ENCODE measurements around the gene TBL1X. TPM values are rescaled to one million over a fixed set of nuclear protein-coding genes. Genes with fewer than 3 reads are reported as not detected.
"Not testable (repeated sequence)": the region's sequence is repeated elsewhere in the genome, so short reads cannot be mapped to it uniquely, and the experiment has no call there.

TBL1X gene
- total RNA-seq, 1 donor from 2014 or later: 6.3 TPM

DNA sequence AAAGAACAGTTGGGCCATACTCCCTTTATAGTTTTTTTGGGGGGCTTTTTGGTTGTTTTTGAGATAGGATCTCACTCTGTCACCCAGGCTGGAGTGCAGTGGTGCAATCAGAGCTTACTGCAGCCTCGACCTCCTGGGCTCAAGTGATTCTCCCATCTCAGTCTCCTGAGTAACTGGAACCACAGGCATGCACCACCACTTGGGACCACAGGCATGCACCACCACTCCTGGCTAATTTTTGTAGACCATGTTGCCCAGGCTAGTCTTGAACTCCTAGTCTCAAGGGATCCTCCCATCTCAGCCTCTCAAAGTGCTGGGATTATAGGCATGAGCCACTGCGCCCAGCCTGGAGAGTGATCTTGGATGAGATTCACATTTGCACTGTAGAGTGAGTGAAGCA is 29.8 kb upstream of the TBL1X start:
- not testable (repeated sequence) for H3K4me1 ChIP-seq (ENCODE audit: control insufficient read depth in 3 of 3, insufficient read depth in 3 of 3, low read length in 3 of 3); H3K9ac ChIP-seq (ENCODE audit: low read depth in 1 of 3, low read length in 3 of 3); H3K27me3 ChIP-seq (ENCODE audit: control insufficient read depth in 3 of 3, insufficient read depth in 3 of 3, low read length in 3 of 3); H3K36me3 ChIP-seq (ENCODE audit: control insufficient read depth in 3 of 3, insufficient read depth in 3 of 3, low read length in 3 of 3); H3K4me3 ChIP-seq (ENCODE audit: low read length in 3 of 3); H3K27ac ChIP-seq (ENCODE audit: low read depth, low read length); H3K9me3 ChIP-seq (ENCODE audit: control insufficient read depth in 3 of 3, low read length in 3 of 3)

- no peak overlapping the region for H3K9ac ChIP-seq (ENCODE audit: low read depth in 1 of 3, low read length in 3 of 3)
- H3K27ac ChIP-seq (ENCODE audit: low read depth, low read length): no peak overlapping the region
- H3K27me3 ChIP-seq (ENCODE audit: control insufficient read depth in 3 of 3, insufficient read depth in 3 of 3, low read length in 3 of 3): no peaks in the 10 kb centered on the region
- no peaks in the 10 kb centered on the region for H3K9me3 ChIP-seq (ENCODE audit: control insufficient read depth in 3 of 3, low read length in 3 of 3)
- H3K4me1 ChIP-seq (ENCODE audit: control insufficient read depth in 3 of 3, insufficient read depth in 3 of 3, low read length in 3 of 3): no peaks in the 10 kb centered on the region
- H3K36me3 ChIP-seq (ENCODE audit: control insufficient read depth in 3 of 3, insufficient read depth in 3 of 3, low read length in 3 of 3): no peaks in the 10 kb centered on the region
- no peak overlapping the region for H3K4me3 ChIP-seq (ENCODE audit: low read length in 3 of 3)
These were observed 28.0 kb upstream of the TBL1X start for GRCh38 chrX:9436812-9437211.

DNA sequence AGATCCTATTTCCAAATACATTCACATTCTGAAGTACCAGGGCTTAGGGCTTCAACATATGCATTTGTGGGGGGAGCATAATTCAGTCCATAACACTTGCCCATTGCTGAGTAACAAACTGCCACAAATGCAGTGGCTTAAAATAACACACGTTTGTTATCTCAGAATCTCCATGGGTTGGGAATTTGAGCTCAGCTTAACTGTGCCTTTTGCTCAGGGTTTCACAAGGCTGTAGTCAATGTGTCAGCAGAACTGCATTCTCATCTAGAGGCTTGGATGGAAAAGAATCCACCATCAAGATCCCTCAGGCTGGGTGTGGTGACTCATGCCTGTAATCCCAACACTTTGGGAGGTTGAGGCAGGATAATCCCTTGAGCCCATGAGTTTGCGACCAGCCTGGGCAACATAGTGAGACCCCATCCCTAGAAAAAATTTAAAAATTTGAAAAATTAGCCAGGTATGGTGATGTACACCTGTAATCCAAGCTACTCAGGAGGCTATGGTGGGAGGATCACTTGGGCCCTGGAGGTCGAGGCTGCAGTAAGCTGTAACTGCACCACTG is 25.8 kb upstream of the TBL1X start:
- no peaks in the 10 kb centered on the region for H3K9me3 ChIP-seq (ENCODE audit: control insufficient read depth in 3 of 3, low read length in 3 of 3)
- no peaks in the 10 kb centered on the region for H3K27me3 ChIP-seq (ENCODE audit: control insufficient read depth in 3 of 3, insufficient read depth in 3 of 3, low read length in 3 of 3)
- no peak overlapping the region for H3K4me3 ChIP-seq (ENCODE audit: low read length in 3 of 3)
- H3K36me3 ChIP-seq (ENCODE audit: control insufficient read depth in 3 of 3, insufficient read depth in 3 of 3, low read length in 3 of 3): no peaks in the 10 kb centered on the region
- H3K9ac ChIP-seq (ENCODE audit: low read depth in 1 of 3, low read length in 3 of 3): no peak overlapping the region
- no peak overlapping the region for H3K27ac ChIP-seq (ENCODE audit: low read depth, low read length)
- no peaks in the 10 kb centered on the region for H3K4me1 ChIP-seq (ENCODE audit: control insufficient read depth in 3 of 3, insufficient read depth in 3 of 3, low read length in 3 of 3)

DNA sequence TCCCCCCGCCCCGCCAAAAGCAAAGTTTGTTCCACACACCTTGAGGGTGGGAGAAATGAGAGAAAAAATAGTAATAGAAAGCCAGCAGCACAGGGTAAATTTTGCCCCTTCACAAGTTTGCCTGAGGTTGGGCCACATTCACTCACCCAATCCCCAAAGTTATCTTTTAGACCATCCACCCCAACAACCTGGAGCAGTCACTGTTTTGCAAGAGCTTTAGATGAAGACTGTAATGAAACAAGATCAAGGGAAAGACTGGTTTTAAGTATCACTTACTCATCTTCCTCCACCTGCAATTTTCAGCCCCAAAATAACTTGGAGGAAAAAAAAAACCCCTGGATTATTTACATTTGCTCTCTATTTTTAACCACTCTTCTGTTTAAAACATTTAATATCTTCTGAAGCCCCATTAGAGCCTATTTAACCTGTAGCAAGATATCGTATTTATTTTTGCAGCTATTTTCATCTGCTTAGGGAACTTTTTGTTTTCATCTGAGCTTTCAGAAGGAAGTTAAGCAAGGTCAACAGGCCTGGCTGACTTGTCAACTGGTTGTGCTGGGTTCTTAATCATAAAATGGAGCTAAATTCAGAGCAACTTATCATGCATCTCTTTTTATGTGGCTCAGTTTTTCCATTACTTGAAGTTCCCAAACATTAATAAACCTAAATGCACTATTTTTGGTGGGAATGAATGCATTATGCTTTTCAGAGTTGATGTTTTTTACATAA is 24.6 kb upstream of the TBL1X start:
- no peaks in the 10 kb centered on the region for H3K36me3 ChIP-seq (ENCODE audit: control insufficient read depth in 3 of 3, insufficient read depth in 3 of 3, low read length in 3 of 3)
- no peak overlapping the region for H3K27ac ChIP-seq (ENCODE audit: low read depth, low read length)
- H3K4me3 ChIP-seq (ENCODE audit: low read length in 3 of 3): no peak overlapping the region
- no peaks in the 10 kb centered on the region for H3K27me3 ChIP-seq (ENCODE audit: control insufficient read depth in 3 of 3, insufficient read depth in 3 of 3, low read length in 3 of 3)
- no peaks in the 10 kb centered on the region for H3K9me3 ChIP-seq (ENCODE audit: control insufficient read depth in 3 of 3, low read length in 3 of 3)
- H3K9ac ChIP-seq (ENCODE audit: low read depth in 1 of 3, low read length in 3 of 3): no peak overlapping the region
- H3K4me1 ChIP-seq (ENCODE audit: control insufficient read depth in 3 of 3, insufficient read depth in 3 of 3, low read length in 3 of 3): no peaks in the 10 kb centered on the region

DNA sequence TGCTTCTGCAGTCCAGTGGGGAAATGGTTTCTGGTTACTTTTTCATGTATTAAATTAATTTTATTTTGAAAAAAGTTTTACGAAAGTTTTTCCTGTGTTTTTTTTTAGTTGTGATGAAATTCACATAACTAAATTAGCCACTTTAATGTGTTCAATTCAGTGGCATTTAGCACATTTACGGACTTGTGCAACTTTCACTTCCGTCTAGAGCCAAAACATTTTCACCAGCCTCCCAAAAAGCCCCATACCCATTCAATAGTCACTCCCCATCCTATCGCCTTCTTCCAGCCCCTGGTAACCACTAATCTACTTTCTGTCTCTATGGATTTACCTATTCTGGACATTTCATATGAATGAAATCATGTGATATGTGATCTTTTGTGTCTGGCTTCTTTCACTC is 22.8 kb upstream of the TBL1X start:
- Histone ChIP-seq H3K4me1 (ENCODE audit: control insufficient read depth in 3 of 3, insufficient read depth in 3 of 3, low read length in 3 of 3) (no peaks in the 10 kb centered on the region), H3K9ac (ENCODE audit: low read depth in 1 of 3, low read length in 3 of 3) (no peak overlapping the region), H3K36me3 (ENCODE audit: control insufficient read depth in 3 of 3, insufficient read depth in 3 of 3, low read length in 3 of 3) (no peaks in the 10 kb centered on the region), H3K27me3 (ENCODE audit: control insufficient read depth in 3 of 3, insufficient read depth in 3 of 3, low read length in 3 of 3) (no peaks in the 10 kb centered on the region), H3K4me3 (ENCODE audit: low read length in 3 of 3) (no peak overlapping the region), H3K9me3 (ENCODE audit: control insufficient read depth in 3 of 3, low read length in 3 of 3) (no peaks in the 10 kb centered on the region), H3K27ac (ENCODE audit: low read depth, low read length) (no peak overlapping the region)

GRCh38 chrX:9443327-9443726 is 21.5 kb upstream of the TBL1X start:
- H3K9me3 ChIP-seq (ENCODE audit: control insufficient read depth in 3 of 3, low read length in 3 of 3): no peaks in the 10 kb centered on the region

DNA sequence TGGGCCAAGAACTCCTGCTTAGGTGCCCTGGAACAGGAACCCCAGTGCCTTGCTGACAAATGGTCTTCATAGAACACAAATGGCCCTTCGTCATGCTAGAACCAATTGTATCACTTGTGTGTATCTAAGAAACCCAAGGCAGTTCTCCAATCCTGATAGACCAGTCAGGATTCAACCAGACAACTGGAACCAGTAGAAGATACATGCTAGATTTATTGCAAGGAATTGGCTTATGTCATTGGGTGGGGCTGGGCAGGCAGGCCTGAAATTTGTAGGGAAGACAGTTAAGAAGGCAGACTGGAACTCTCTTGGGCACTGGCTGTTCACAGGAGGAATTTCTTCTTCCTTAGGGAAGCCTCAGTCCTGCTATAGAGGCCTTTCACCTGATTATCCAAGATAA is 17.0 kb upstream of the TBL1X start:
- Histone ChIP-seq H3K9ac (ENCODE audit: low read depth in 1 of 3, low read length in 3 of 3) (no peak overlapping the region), H3K4me1 (ENCODE audit: control insufficient read depth in 3 of 3, insufficient read depth in 3 of 3, low read length in 3 of 3) (no peaks in the 10 kb centered on the region), H3K27ac (ENCODE audit: low read depth, low read length) (no peak overlapping the region), H3K36me3 (ENCODE audit: control insufficient read depth in 3 of 3, insufficient read depth in 3 of 3, low read length in 3 of 3) (no peaks in the 10 kb centered on the region), H3K9me3 (ENCODE audit: control insufficient read depth in 3 of 3, low read length in 3 of 3) (no peaks in the 10 kb centered on the region), H3K4me3 (ENCODE audit: low read length in 3 of 3) (no peak overlapping the region), H3K27me3 (ENCODE audit: control insufficient read depth in 3 of 3, insufficient read depth in 3 of 3, low read length in 3 of 3) (no peaks in the 10 kb centered on the region)

More at GRCh38 chrX:9443327-9443726, 21.5 kb upstream of the TBL1X start:
- no peak overlapping the region for H3K4me3 ChIP-seq (ENCODE audit: low read length in 3 of 3)
- no peaks in the 10 kb centered on the region for H3K27me3 ChIP-seq (ENCODE audit: control insufficient read depth in 3 of 3, insufficient read depth in 3 of 3, low read length in 3 of 3)
- H3K36me3 ChIP-seq (ENCODE audit: control insufficient read depth in 3 of 3, insufficient read depth in 3 of 3, low read length in 3 of 3): no peaks in the 10 kb centered on the region
- H3K9ac ChIP-seq (ENCODE audit: low read depth in 1 of 3, low read length in 3 of 3): no peak overlapping the region
- no peaks in the 10 kb centered on the region for H3K4me1 ChIP-seq (ENCODE audit: control insufficient read depth in 3 of 3, insufficient read depth in 3 of 3, low read length in 3 of 3)
- H3K27ac ChIP-seq (ENCODE audit: low read depth, low read length): no peak overlapping the region

- Histone ChIP-seq H3K36me3 (ENCODE audit: control insufficient read depth in 3 of 3, insufficient read depth in 3 of 3, low read length in 3 of 3) (no peaks in the 10 kb centered on the region), H3K4me1 (ENCODE audit: control insufficient read depth in 3 of 3, insufficient read depth in 3 of 3, low read length in 3 of 3) (no peaks in the 10 kb centered on the region), H3K9me3 (ENCODE audit: control insufficient read depth in 3 of 3, low read length in 3 of 3) (peaks cover 0 to 2% (median 0%) of the 10 kb centered on the region in 3 donors), H3K9ac (ENCODE audit: low read depth in 1 of 3, low read length in 3 of 3) (no peak overlapping the region), H3K4me3 (ENCODE audit: low read length in 3 of 3) (no peak overlapping the region), H3K27me3 (ENCODE audit: control insufficient read depth in 3 of 3, insufficient read depth in 3 of 3, low read length in 3 of 3) (no peaks in the 10 kb centered on the region), H3K27ac (ENCODE audit: low read depth, low read length) (no peak overlapping the region)
These were observed 8.4 kb upstream of the TBL1X start for GRCh38 chrX:9456250-9457074.

- H3K9ac ChIP-seq (ENCODE audit: low read depth in 1 of 3, low read length in 3 of 3); H3K36me3 ChIP-seq (ENCODE audit: control insufficient read depth in 3 of 3, insufficient read depth in 3 of 3, low read length in 3 of 3); H3K9me3 ChIP-seq (ENCODE audit: control insufficient read depth in 3 of 3, low read length in 3 of 3); H3K27ac ChIP-seq (ENCODE audit: low read depth, low read length); H3K4me1 ChIP-seq (ENCODE audit: control insufficient read depth in 3 of 3, insufficient read depth in 3 of 3, low read length in 3 of 3); H3K27me3 ChIP-seq (ENCODE audit: control insufficient read depth in 3 of 3, insufficient read depth in 3 of 3, low read length in 3 of 3); H3K4me3 ChIP-seq (ENCODE audit: low read length in 3 of 3): not testable (repeated sequence)
These were observed 6.8 kb upstream of the TBL1X start for GRCh38 chrX:9458034-9458433.

DNA sequence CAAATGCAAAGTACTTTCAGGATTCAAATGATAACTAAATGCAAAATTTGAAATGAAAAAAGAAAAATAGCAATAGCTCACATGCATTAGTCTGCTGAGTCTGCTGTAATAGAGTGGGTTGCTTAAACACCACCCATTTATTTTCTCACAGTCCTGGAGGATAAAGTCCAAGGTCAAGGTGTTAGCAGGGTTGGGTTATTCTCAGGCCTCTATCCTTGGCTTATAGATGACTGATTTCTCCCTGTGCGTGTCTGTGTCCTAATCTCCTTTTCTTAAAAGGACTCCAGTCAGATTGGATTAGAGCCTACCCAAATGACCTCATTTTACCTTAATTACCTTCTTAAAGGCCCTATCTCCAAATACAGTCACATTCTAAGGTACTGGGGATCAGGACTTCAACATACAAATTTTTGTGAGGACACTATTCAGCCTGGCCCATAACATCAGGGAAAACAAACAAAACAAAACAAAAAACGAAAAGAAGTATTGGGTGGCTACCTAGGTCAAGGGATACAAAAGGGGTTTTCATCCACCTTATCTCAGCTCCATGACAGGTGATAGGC is 6.3 kb upstream of the TBL1X start:
- H3K27ac ChIP-seq (ENCODE audit: low read depth, low read length): no peak overlapping the region
- H3K9me3 ChIP-seq (ENCODE audit: control insufficient read depth in 3 of 3, low read length in 3 of 3): peaks cover 0 to 2% (median 0%) of the 10 kb centered on the region in 3 donors
- no peaks in the 10 kb centered on the region for H3K36me3 ChIP-seq (ENCODE audit: control insufficient read depth in 3 of 3, insufficient read depth in 3 of 3, low read length in 3 of 3)
- H3K27me3 ChIP-seq (ENCODE audit: control insufficient read depth in 3 of 3, insufficient read depth in 3 of 3, low read length in 3 of 3): no peaks in the 10 kb centered on the region
- H3K9ac ChIP-seq (ENCODE audit: low read depth in 1 of 3, low read length in 3 of 3): no peak overlapping the region
- peaks cover 6 to 10% (median 7%) of the 10 kb centered on the region in 3 donors for H3K4me1 ChIP-seq (ENCODE audit: control insufficient read depth in 3 of 3, insufficient read depth in 3 of 3, low read length in 3 of 3)
- no peak overlapping the region for H3K4me3 ChIP-seq (ENCODE audit: low read length in 3 of 3)
